K562 (cell line): ENCODE measurements around the gene SPOUT1. TPM values are rescaled to one million over a fixed set of nuclear protein-coding genes. Genes with fewer than 3 reads are reported as not detected.

Experiments used
- ATF4 ChIP-seq: fragments of 450-650 bp; formaldehyde crosslinking; IDR thresholded peaks from 2 replicates; pipeline ENCODE4 v1.4.0; 2022; ENCODE audit warnings: mild to moderate bottlenecking, moderate library complexity
- KAT8 ChIP-seq: fragments of 450-650 bp; IDR thresholded peaks from 2 replicates; pipeline ENCODE4 v1.6.1; 2016; ENCODE audit warnings: low read depth, mild to moderate bottlenecking
- NONO ChIP-seq, 2 experiments: fragments of 200-400 bp in 1 of 2; fragments of 450-650 bp in 1 of 2; formaldehyde crosslinking in 1 of 2; IDR thresholded peaks; 2 replicates each; pipeline ENCODE4 v1.6.1; 2017; ENCODE audit warnings: low read depth in 2 of 2, mild to moderate bottlenecking in 2 of 2, moderate library complexity in 2 of 2, low read length in 1 of 2
- PRDM10 ChIP-seq: fragments of 450-650 bp; IDR thresholded peaks from 2 replicates; pipeline ENCODE4 v1.6.1; 2018; ENCODE audit not compliant: partially characterized antibody
- ZBTB40 ChIP-seq, 2 experiments: fragments of 450-650 bp in 1 of 2; sonication (generic) in 1 of 2; formaldehyde crosslinking in 1 of 2; IDR thresholded peaks; 2 replicates each; pipeline versions ENCODE4 v1.7.1 to v1.9.0; 2016 to 2022; ENCODE audit warnings: inconsistent platforms in 1 of 2, mild to moderate bottlenecking in 1 of 2, missing genetic modification reagents in 1 of 2
- ZNF134 ChIP-seq: fragments of 250-450 bp; sonication (Bioruptor Pico); conservative IDR thresholded peaks from 2 replicates; pipeline ENCODE4 v1.4.0; 2020
- ZNF232 ChIP-seq: sonication (generic); formaldehyde crosslinking; IDR thresholded peaks from 2 replicates; pipeline ENCODE4 v1.8.0; 2022; ENCODE audit warnings: mild to moderate bottlenecking, missing genetic modification reagents
- ZNF274 ChIP-seq: IDR thresholded peaks from 2 replicates; pipeline ENCODE4 v1.6.1; 2011; ENCODE audit warnings: low read depth, mild to moderate bottlenecking, low read length, moderate library complexity, borderline replicate concordance
- ZNF707 ChIP-seq: fragments of 250-450 bp; sonication (Bioruptor Pico); conservative IDR thresholded peaks from 2 replicates; pipeline ENCODE4 v1.8.0; 2022; ENCODE audit warnings: inconsistent platforms, mild to moderate bottlenecking, moderate library complexity
- polyA plus RNA-seq, 8 experiments: library from polyadenylated mRNA; depleted of rRNA in 4 of 8; stranded (reverse) in 5 of 8; unstranded in 3 of 8; fragments of >200 nt; fragmentation: Nextera tagmentation in 2 of 8; fragmentation: Illumina TruSeq in 1 of 8; extraction: Ambion mirVana in 2 of 8; extraction: Trizol in 1 of 8; gene quantifications; 2 replicates each; pipeline versions ENCODE4 v1.2.1 to v1.2.3, GENCODE V29; 2011 to 2014; ENCODE audit warnings: inconsistent platforms in 1 of 8, missing spikeins in 1 of 8
- total RNA-seq, 7 experiments: library from RNA; depleted of rRNA in 6 of 7; stranded (reverse); fragments of >200 nt in 6 of 7; fragmentation: Illumina TruSeq in 2 of 7; extraction: Trizol in 2 of 7; gene quantifications; 2 replicates each; pipeline versions ENCODE4 v1.2.1 to v1.2.3, GENCODE V29; 2011 to 2021; ENCODE audit warnings: low replicate concordance in 1 of 7

SPOUT1 gene
- total and polyA plus RNA-seq, 9 of the 15 experiments (the other 6 are each of a cell fraction or from before 2014, with no cell fraction given): 10.6 to 121 (median 37.4) TPM

DNA sequence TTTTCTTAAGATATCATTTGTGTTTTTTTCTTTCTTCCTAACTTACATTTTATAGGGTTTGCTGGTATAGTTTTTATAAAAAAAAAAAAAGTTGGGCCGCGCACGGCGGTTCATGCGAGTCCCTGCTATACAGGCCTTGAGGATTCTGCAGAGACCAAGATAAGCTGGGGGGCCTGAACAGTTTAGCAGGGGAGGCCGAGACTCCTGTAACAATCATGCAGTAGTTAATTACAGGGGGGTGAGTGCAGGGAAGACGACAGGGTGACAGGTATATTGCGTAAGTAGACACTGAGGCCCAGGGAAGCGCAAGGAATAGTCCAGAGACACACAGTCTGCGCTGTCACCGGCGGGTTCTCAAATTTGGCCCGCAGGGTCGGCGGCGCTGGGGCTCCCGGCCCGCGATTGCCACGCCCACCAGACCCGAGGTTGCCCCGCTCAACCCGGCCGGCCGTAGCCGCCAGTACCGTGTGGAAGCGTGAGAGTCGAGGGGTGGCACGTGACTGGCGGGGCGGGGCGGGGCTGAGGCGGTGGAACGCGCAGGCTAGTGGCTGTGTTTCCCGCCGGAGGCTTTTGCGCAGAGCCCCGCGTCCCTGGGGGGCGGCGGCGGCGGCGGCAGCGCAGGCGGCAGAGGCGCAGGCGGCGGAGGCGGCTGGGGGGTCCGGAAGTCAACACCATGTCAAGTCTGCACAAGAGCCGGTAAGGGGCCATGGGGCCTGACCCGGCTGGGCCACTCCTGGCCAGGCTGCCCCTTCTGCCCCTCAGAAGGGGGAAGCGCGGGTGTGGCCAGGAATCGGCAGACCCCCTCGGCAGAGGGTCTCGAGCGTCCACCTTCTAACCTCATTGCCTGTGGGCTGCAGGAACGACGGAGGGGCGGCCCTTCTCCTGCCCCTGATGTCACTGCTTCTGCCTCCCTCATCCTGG lies 42.7 kb downstream of the SPOUT1 start, which contains the start of gene TBC1D13 (continued):
- peak; percentile 75 for TF ChIP-seq PRDM10
- no peak for TF ChIP-seq ZNF134 (CRISPR knock-in tag)
- TF ChIP-seq ZNF274: no peak
- peak; percentile 88 for TF ChIP-seq ZNF232 (CRISPR knock-in tag)
- TF ChIP-seq ZBTB40 (IDR thresholded peaks at IDR 0.05): peak; percentile 90
- peak; percentile 58 for TF ChIP-seq ZBTB40 (CRISPR knock-in tag; IDR thresholded peaks at IDR 0.05)
- peak; percentile 40 to 49; a peak in 3 of 4 replicates for TF ChIP-seq NONO (IDR thresholded peaks at IDR 0.05; ENCODE audit: low read depth in 2 of 2, low read length in 1 of 2)
- no peak for TF ChIP-seq ZNF707 (CRISPR knock-in tag)
- 0 out of 2 replicates have a peak, but pooled peaks have one; percentile 4 for TF ChIP-seq ATF4 (CRISPR knock-in tag)
- no peak for TF ChIP-seq KAT8
